WERI-Rb-1 (cell line): ENCODE data around the gene SUGP2.

Experiments used
- DNase-seq: peaks from one replicate; pipeline ENCODE4 v3.0.0-alpha.2; 2020
- H3K27ac ChIP-seq: fragments of 250-450 bp; sonication (Bioruptor Pico); 2 replicates; pipeline ENCODE4 v1.5.1; 2020; ENCODE audit warnings: mild to moderate bottlenecking, moderate library complexity
- H3K27me3 ChIP-seq: fragments of 250-450 bp; sonication (Bioruptor Pico); 2 replicates; pipeline ENCODE4 v1.5.1; 2021; ENCODE audit warnings: mild to moderate bottlenecking, low read depth, moderate library complexity; ENCODE audit not compliant: insufficient read depth, severe bottlenecking
- H3K36me3 ChIP-seq: fragments of 250-450 bp; sonication (Bioruptor Pico); 2 replicates; pipeline ENCODE4 v1.5.1; 2020; ENCODE audit warnings: mild to moderate bottlenecking, moderate library complexity
- H3K4me3 ChIP-seq: 2 replicates; pipeline ENCODE4 v1.5.1; 2011; ENCODE audit warnings: low read depth, mild to moderate bottlenecking, control low read depth, low read length
- H3K9me3 ChIP-seq: fragments of 250-450 bp; sonication (Bioruptor Pico); 2 replicates; pipeline ENCODE4 v1.5.1; 2021; ENCODE audit warnings: mild to moderate bottlenecking, moderate library complexity; ENCODE audit not compliant: severe bottlenecking
- TF ChIP-seq, protein P1 (sequence below): IDR thresholded peaks from 2 replicates; pipeline ENCODE4 v1.5.1; 2011; ENCODE audit warnings: low read depth, mild to moderate bottlenecking, control low read depth, inconsistent platforms, low read length

The SUGP2 gene

DNA sequence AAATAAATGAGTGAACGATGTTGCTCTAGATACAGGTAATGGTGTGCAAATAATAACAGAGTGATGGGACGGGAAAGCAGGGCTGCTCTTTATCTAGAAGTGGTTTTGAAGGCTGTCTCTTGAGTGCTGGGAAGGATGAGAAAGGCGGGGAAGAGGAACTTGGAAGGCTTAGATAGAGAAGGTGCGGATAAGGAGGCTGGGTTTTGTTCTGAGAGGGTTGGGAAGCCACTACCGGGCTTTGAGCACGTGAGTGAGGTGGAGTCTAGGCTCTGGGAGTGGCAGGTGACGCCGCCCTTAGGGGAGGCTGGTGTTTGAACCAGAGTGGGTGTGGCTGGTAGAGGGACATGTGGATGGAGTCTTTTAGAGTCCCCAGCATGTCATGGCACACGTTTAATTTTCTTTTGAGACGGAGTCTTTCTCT is 897 bp upstream of the SUGP2 start:
- H3K27me3 ChIP-seq, result no peaks in the 10 kb centered on the region
- peaks cover 4% of the 10 kb centered on the region for H3K9me3 ChIP-seq
- H3K4me3 ChIP-seq, result peak overlapping the region; percentile 66
- H3K36me3 ChIP-seq, result peaks cover 41% of the 10 kb centered on the region
- TF ChIP-seq, protein P1, sequence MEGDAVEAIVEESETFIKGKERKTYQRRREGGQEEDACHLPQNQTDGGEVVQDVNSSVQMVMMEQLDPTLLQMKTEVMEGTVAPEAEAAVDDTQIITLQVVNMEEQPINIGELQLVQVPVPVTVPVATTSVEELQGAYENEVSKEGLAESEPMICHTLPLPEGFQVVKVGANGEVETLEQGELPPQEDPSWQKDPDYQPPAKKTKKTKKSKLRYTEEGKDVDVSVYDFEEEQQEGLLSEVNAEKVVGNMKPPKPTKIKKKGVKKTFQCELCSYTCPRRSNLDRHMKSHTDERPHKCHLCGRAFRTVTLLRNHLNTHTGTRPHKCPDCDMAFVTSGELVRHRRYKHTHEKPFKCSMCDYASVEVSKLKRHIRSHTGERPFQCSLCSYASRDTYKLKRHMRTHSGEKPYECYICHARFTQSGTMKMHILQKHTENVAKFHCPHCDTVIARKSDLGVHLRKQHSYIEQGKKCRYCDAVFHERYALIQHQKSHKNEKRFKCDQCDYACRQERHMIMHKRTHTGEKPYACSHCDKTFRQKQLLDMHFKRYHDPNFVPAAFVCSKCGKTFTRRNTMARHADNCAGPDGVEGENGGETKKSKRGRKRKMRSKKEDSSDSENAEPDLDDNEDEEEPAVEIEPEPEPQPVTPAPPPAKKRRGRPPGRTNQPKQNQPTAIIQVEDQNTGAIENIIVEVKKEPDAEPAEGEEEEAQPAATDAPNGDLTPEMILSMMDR, result no peak
- H3K27ac ChIP-seq, result peak overlapping the region; percentile 100
- DNase-seq, result peak; percentile 82

DNA sequence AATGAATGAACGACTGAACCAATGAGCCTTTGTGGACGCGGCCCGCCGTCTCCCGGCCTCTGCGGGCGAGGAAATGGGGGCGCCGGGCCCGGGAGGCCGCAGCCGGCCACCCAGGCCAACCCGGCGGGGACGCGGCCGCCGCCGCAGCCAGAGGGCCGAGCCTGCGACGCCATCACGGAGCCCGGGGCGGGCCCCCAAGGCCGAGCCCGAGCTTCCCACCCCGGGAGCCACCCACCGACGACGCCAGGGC is 216 bp downstream of the SUGP2 start:
- Histone ChIP-seq H3K27ac (peak overlapping the region; percentile 100), H3K36me3 (peaks cover 51% of the 10 kb centered on the region), H3K9me3 (peaks cover 4% of the 10 kb centered on the region), H3K27me3 (no peaks in the 10 kb centered on the region), H3K4me3 (peak overlapping the region; percentile 95)
- TF ChIP-seq, protein P1, result no peak
- no peak for DNase-seq

DNA sequence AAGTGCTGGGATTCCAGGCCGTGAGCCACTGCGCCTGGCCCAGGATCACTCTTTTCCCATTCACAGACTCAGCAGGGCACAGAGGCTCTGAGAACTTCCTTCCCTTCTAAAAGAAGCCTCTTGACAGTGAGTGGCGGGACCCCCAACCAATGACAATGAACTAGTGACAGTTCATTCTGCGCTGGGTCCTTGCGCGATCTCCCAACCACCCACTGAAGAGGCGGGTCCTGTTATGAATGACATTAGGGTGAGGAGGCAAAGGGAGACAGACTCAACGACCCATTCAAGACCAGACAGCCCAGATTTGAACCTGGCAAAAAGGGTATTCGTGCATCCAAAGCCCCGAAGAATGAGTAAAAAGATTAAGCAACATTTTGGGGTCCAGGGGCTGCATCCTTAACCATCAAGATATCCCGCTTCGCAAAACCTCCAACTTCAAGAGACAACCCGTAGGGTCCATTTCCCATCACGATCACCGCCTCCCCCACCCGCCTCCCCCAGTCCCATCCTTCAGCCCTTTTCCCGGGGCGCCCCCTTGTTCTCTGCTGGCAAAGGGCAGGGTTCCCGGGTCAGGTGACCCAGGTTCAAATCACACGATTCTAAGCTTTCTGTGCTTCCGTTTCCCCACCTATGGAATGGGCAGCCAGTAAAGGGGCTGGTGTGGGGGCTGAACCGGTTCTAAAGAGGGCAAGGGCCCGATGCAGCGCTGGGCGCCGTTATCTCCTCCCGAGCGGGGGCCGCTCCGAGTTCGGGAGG is 719 bp downstream of the SUGP2 start:
- Histone ChIP-seq H3K4me3 (peak overlapping the region; percentile 95), H3K36me3 (peaks cover 51% of the 10 kb centered on the region), H3K9me3 (peaks cover under 1% of the 10 kb centered on the region), H3K27ac (peak overlapping the region; percentile 100), H3K27me3 (no peaks in the 10 kb centered on the region)
- TF ChIP-seq, protein P1, result no peak
- peak; percentile 95 for DNase-seq

DNA sequence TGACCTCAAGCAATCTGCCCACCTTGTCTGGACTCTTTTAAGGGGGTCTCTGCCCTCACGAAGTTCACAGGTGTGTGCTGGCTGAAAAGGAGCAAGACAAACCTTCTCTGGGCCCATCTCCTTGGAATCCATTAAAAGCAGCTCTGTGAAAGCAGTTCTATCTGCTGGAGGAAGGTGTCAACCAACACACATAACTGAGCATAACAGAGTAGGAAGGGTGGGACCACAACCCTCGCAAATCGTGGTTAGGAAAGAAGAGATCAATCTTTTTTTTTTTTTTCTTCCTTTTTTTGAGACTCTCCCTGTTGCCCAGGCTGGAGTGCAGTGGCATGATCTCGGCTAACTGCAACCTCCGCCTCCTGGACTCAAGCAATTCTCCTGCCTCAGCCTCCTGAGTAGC is 1.4 kb downstream of the SUGP2 start:
- no peak for DNase-seq
- Histone ChIP-seq H3K27me3 (no peaks in the 10 kb centered on the region), H3K9me3 (no peaks in the 10 kb centered on the region), H3K36me3 (peaks cover 55% of the 10 kb centered on the region), H3K4me3 (peak overlapping the region; percentile 95), H3K27ac (peak overlapping the region; percentile 100)
- TF ChIP-seq, protein P1, result no peak

DNA sequence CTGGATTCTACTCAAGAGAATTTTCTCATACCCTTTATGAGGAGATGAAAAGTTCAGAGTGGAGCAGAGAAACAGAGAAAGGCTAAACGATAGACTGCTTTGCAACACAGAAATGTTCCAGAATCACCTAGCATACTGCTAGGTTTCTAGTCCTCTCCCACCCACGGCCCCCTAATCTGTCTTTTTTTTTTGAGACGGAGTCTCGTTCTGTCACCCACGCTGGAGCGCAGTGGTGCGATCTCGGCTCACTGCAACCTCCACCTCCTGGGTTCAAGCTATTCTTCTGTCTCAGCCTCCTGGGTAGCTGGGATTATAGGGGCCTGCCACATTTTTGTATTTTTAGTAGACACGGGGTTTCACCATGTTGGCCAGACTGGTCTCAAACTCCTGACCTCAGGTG is 4.8 kb downstream of the SUGP2 start:
- TF ChIP-seq, protein P1, result no peak
- Histone ChIP-seq H3K27me3 (no peaks in the 10 kb centered on the region), H3K36me3 (peaks cover 74% of the 10 kb centered on the region), H3K9me3 (no peaks in the 10 kb centered on the region), H3K27ac (no peak overlapping the region), H3K4me3 (no peak overlapping the region)
- DNase-seq, result no peak

DNA sequence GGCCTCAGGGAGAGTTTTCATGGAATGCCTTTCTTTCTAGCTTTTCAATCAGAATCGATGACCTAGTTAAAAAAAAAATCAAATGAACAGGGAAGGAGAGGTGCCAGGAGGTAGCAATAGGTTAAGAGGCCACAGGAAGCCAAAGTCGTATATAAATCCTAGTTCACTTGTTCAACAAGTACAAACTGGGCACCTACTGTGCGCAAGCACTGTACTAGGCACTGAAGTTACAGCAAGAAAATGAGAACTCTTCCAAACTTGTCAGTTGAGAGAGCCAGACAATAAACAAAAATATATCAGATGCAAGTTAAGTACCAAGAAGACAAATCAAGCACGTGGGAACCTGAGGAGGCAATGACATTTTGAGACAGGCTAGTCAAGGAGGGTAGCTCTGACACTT is 6.1 kb downstream of the SUGP2 start:
- H3K36me3 ChIP-seq, result peaks cover 86% of the 10 kb centered on the region
- H3K9me3 ChIP-seq, result no peaks in the 10 kb centered on the region
- TF ChIP-seq, protein P1, result no peak
- H3K27me3 ChIP-seq, result no peaks in the 10 kb centered on the region
- no peak overlapping the region for H3K4me3 ChIP-seq
- no peak for DNase-seq
- H3K27ac ChIP-seq, result no peak overlapping the region
